GM11168 (cell line): ENCODE data around the gene APOC4.
"Not testable (repeated sequence)": the region's sequence is repeated elsewhere in the genome, so short reads cannot be mapped to it uniquely, and the experiment has no call there.

Experiments used
- in situ Hi-C: fragments of 300-500 bp; cut with MboI; formaldehyde crosslinking; loops from one replicate; pipeline ENCODE4 v1.12.0; 2022; ENCODE audit warnings: low sequenced_read_pairs; ENCODE audit not compliant: unreplicated experiment

The APOC4 gene

GRCh38 chr19:44954649-44955504, 12.8 kb downstream of the APOC4 start, which contains the start of gene CLPTM1:
TSS of gene CLPTM1 (plus strand) at chr19:44955380. CDS start at chr19:44955396, 16 bp downstream.
- in situ Hi-C loops, result no loop called here

- in situ Hi-C loops, result no loop called here
Measured at GRCh38 chr19:44955505-44956439, 13.7 kb downstream of the APOC4 start.

- in situ Hi-C loops, result no loop called here
Measured at GRCh38 chr19:44957526-44957925, 15.5 kb downstream of the APOC4 start.

- in situ Hi-C loops, result no loop called here
Measured at GRCh38 chr19:44958090-44958489, 16.1 kb downstream of the APOC4 start.

- in situ Hi-C loops, result no loop called here
Measured at GRCh38 chr19:44959691-44960090, 17.7 kb downstream of the APOC4 start.

GRCh38 chr19:44960906-44961728, 19.1 kb downstream of the APOC4 start:
- in situ Hi-C loops, result no loop called here

- in situ Hi-C loops, result no loop called here
Measured at GRCh38 chr19:44961821-44962220, 19.8 kb downstream of the APOC4 start.

GRCh38 chr19:44968118-44968517, 26.1 kb downstream of the APOC4 start:
- in situ Hi-C loops, result no loop called here

GRCh38 chr19:44968670-44969069, 26.6 kb downstream of the APOC4 start:
- in situ Hi-C loops, result no loop called here

GRCh38 chr19:44969437-44969836, 27.4 kb downstream of the APOC4 start:
- in situ Hi-C loops, result no loop called here

- in situ Hi-C loops, result not testable (repeated sequence)
Measured at GRCh38 chr19:44971451-44971850, 29.4 kb downstream of the APOC4 start.

- in situ Hi-C loops, result no loop called here
Measured at GRCh38 chr19:44972802-44973201, 30.8 kb downstream of the APOC4 start.

- in situ Hi-C loops, result no loop called here
Measured at GRCh38 chr19:44973982-44974735, 32.1 kb downstream of the APOC4 start.

- in situ Hi-C loops, result no loop called here
Measured at GRCh38 chr19:44974857-44975256, 32.8 kb downstream of the APOC4 start.

GRCh38 chr19:44975444-44975843, 33.4 kb downstream of the APOC4 start:
- in situ Hi-C loops, result no loop called here

GRCh38 chr19:44984005-44984404, 42.0 kb downstream of the APOC4 start:
- in situ Hi-C loops, result no loop called here

GRCh38 chr19:44985445-44985844, 43.4 kb downstream of the APOC4 start:
- in situ Hi-C loops, result no loop called here

- in situ Hi-C loops, result no loop called here
Measured at GRCh38 chr19:44986389-44986788, 44.4 kb downstream of the APOC4 start.

GRCh38 chr19:44987148-44987675, 45.2 kb downstream of the APOC4 start:
- in situ Hi-C loops, result no loop called here
